GM21717 (cell line): ENCODE results near the gene TBC1D20.
"Not testable (repeated sequence)": the region's sequence is repeated elsewhere in the genome, so short reads cannot be mapped to it uniquely, and the experiment has no call there.

Experiments
- ATAC-seq: cut with Tn5 transposase; IDR thresholded peaks from one replicate; pipeline ENCODE4 v1.9.1; 2021; ENCODE audit warnings: mild to moderate bottlenecking, moderate library complexity; ENCODE audit not compliant: unreplicated experiment

The TBC1D20 gene

DNA sequence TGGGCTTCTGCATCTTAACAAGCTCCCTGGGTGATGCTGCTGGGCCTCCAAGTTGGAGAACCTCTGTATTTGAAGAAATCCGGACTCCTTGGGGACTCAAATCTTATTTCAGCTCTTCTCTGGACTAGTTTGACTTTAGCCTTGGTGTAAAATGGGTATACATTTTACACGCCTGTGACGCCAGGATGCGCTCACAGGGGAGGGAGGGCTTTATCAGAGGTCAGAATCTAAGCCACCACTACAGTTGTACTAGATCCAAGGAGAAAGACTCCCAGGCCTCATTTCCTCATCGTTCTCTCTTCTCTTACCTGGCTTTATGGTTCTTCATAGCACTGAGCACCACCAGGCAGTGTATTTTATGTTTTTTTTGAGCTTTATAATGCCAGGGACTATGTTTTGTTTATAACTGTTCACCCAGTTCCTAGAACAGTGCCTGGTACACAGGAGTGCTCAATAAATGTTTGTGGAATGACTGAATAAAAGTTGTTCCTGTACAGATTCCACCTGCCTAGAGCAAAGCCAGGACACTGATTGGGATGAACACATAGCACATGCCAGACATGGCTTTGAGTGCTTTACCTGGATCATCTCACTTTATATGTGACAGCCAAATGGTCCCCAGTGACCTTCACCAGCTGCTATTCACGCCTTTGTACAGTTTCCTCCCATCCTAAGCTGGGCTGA is 59.3 kb downstream of the TBC1D20 start:
- ATAC-seq: no peak

DNA sequence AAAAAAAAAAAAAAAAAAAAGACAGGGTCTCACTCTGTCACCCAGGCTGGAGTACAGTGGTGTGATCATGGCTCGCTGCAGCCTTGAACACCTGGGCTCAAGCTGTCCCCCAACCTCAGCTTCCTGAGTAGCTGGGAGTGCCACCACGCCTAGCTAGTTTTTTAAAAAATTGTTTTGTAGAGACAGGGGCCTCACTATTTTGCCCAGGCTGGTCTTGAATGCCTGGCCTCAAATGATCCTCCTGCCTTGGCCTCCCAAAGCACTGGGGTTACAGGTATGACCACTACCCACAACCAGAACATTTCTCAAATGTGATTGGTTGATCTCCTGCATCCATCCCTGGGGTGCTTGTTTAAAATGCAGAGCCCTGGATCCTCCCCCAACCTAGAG is 59.8 kb downstream of the TBC1D20 start:
- ATAC-seq: no peak

DNA sequence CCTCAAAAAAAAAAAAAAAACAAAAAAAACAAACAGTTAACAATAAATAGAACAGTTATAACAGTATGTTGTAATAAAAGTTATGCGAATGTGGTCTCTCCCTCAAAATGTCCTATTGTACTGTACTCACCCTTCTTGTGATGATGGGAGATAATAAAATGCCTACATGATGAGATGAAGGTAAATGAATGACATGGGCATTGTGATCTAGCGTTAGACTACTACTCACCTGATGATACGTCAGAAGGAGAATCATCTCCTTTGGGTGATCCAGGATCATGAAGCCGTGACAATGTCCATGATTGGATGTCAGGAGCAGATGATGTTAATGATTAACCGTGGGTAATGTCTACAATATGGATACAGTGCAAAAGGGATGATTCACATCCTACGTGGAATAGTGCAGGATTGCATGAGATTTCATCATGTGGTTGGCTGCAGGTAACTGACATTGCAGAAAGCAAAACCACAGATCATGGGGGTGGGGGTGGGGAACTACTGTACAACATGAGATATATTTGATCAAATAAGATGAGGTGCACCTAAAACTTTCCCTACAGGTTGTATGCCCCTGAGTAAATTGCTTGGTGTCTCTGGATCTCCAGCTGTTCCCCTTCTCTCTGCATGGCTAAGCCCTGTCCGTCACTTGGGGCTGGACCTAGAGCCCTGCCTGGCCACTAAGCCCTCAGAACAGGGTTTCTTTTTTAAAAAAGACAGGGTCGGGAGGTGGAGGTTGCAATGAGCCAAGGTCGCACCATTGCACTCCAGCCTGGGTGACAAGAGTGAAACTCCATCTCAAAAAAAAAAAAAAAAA is 60.4 kb downstream of the TBC1D20 start:
- no peak for ATAC-seq

DNA sequence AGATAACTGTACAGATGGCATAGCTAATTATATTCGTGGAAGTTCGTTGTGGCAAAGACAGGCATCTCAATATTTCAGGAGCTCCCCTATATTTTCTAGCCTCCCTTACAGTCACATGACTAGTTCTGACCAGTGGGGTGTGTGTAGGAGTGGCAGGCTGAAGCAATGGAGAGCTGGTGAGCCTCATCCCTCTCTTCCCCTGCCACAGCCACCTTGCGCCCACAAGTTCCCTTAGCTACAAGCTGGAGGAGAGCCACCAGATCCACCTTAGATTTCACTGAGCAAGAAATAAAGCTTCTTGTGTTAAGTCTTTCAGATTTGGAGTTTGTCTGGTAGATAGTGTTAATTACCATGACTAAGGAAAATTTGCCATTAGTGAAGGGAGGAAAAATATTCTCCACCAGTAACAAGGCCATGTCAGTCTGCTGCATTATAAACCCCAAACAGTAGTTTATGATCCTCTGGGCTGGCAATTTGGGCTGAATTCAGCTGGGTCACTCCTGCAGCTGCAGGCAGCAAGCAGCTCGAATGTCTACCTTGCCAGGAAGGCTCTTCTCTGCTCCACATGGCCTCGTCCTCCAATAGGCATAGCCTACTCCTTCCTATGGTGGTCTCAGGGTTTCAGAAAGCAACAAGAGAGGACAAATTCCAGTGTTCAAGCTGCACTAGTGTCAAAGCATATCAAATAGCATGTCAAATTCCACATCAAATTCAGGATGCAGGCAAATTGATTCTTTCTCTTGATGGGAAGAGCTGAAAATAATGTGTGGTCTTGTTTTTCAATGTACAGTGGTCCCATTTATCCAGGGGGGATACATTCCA is 61.7 kb downstream of the TBC1D20 start:
- no peak for ATAC-seq

DNA sequence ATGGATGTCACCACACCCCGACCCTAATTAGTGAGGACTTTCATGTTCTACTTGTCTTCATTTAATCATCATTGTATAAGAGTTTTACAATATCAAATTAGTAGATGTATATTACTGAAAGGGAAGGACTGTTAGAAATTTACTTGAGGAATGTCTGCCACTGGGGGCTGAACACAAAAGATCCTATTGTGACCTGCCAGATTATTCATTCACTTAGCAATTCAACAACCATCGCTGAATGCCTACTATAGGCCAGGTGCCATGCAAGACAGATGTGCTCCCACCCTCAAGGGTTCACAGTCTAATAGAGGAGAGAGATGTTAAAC is 62.2 kb downstream of the TBC1D20 start:
- ATAC-seq: no peak

DNA sequence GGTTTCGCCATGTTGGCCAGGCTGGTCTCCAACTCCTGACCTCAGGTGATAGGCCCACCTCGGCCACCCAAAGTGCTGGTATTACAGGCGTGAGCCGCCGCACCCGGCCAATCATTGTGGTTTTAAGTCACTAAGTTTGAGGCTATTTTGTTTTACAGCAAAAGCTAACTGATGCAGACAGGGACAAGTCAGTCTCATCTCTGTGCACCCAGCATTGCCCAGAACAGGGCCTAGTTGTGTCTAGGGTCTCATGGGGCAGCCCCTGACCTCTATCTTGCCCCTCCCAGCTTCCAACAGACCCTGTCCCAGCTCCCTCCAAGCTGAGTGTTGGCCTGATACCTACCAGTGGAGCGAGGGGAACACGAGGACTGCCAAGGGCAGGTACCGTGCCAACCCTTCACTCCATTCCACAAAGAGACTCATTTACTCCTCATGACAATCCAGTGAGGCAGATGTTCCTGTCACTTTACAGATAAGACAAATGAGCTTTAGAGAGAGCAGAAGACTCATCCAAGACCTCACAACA is 63.1 kb downstream of the TBC1D20 start:
- ATAC-seq: no peak

DNA sequence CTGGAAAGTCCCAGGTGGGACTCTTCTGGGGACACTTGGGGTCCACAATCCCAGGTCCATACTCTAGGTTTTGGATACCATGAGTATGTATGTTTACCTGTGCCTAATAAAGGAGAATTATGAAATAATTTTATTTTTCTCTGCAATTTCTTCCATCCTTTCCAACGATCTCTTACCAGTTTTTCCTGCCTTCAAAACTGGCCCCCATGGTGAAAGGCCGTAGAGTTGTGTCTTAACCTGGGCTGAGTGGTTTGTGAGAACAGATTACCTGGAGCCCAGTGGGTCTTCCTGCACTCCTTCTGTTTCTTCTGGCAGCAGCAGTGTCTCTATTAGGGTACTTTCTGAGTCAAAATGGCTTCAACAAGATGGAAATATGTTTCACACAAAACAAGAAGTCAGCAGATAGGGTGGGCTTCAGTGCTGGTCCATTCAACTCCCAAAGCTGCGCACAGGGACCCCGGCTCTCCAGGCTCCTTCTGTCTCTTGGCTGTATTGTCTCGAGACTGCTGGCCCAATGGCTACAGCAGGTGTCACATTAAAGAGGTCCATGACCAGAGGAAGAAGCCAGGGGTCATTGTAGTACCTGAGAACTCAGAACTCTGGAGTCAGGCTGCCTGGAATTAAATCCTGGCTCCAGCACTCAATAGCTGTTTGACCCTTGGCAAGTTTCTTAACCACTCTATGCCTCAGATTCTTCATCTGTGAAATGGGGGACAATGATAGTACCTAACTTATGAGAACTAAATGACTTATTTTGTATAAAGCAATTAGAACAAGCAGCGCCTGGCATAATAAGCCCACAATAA is 64.7 kb downstream of the TBC1D20 start:
- no peak for ATAC-seq

DNA sequence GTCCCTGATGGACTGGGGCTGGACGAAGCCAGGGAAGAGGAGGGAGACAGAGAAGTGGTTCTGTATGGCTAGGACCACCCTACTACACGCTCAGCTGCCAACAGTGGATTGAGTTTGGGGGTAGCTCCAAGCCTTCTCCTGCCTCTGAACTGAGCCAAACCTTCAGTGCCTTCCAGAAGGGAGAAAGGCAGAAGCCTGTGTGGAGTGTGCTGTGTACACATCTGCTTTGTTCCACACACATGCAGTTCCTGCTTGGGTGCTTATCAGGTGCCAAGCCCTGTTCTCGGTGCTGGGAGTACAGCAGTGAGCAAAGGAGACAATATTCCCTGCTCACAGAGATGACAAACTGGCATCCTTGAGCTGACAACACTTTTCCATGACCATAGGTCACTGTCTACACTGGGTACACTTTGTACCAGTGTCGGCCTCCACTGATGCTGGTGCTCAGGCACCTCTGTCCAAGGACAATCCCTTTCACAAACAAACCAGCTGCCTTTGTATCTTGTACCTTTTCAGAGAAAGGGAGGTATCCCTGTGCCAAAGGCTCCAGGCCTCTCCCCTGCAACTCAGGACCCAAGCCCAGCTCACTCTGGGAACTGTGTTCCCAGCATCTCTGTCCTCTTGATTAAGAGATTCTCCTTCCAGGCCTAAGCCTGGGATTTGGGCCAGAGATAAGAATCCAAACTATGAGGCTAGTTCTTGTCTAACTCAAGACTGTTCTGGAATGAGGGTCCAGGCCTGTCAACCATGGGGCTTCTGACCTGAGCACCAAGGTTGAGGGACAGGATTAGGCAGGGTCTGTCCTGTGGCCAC is 65.5 kb downstream of the TBC1D20 start:
- ATAC-seq: no peak

DNA sequence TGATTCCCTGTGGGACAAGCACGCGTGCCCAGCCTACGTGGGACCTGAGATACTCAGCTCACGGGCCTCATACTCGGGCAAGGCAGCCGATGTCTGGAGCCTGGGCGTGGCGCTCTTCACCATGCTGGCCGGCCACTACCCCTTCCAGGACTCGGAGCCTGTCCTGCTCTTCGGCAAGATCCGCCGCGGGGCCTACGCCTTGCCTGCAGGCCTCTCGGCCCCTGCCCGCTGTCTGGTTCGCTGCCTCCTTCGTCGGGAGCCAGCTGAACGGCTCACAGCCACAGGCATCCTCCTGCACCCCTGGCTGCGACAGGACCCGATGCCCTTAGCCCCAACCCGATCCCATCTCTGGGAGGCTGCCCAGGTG is 66.1 kb downstream of the TBC1D20 start:
- ATAC-seq: no peak

DNA sequence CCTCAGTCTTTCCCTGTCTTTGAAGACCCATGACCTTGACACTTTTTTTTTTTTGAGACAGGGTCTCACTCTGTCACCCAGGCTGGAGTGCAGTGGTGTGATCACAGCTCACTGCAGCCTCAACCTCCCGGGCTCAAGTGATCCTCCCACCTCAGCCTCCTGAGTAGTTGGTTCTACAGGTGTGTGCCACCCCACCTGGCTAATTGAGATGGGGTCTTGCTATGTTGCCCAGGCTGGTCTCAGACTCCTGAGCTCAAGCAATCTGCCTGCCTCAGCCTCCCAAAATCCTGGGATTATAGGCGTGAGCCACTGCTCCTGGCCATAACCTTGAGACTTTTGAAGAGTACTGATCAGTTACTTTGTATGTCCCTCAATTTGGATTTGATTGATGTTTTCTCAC is 69.0 kb downstream of the TBC1D20 start:
- not testable (repeated sequence) for ATAC-seq

DNA sequence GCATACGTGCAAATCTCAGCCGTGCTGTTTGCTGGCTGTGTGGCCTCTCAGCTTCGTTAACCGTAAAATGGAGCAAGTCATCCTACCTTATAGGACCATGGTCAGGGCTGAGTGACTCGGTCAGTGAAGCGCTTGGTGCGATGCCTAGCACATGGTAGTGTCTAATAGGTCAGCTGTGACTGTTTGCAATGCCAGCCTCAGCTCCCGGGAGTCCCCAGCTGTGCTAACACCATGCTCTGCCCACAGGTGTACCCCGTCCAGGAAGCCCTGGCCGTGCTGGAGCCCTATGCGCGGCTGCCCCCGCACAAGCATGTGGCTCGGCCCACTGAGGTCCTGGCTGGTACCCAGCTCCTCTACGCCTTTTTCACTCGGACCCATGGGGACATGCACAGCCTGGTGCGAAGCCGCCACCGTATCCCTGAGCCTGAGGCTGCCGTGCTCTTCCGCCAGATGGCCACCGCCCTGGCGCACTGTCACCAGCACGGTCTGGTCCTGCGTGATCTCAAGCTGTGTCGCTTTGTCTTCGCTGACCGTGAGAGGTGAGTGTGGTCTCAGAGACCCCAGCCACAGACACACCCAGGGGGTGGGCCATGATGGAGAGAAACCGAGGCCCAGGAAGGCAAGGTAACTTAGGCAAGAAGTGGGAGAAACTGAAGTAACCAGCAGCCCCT is 71.2 kb downstream of the TBC1D20 start:
- ATAC-seq: no peak

DNA sequence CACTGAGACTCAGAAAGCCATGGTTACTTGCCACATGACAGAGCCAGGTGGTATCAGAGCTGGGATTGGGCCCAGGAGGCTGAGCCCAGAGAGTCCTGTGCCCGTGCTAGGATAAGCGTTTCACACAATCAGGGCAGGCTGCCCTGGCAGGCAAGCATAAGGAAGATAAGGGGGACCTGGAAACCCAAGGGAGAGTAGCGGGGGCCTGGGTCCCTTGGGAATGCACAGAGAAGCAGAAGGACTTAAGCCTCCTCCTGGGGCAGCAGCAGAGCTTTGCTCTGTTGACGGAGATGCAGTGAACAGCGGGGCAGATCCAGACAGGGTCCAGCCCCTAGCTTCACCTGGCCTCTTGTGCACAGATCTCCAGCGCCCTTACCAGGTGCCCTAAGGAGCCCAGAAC is 73.1 kb downstream of the TBC1D20 start:
- no peak for ATAC-seq

DNA sequence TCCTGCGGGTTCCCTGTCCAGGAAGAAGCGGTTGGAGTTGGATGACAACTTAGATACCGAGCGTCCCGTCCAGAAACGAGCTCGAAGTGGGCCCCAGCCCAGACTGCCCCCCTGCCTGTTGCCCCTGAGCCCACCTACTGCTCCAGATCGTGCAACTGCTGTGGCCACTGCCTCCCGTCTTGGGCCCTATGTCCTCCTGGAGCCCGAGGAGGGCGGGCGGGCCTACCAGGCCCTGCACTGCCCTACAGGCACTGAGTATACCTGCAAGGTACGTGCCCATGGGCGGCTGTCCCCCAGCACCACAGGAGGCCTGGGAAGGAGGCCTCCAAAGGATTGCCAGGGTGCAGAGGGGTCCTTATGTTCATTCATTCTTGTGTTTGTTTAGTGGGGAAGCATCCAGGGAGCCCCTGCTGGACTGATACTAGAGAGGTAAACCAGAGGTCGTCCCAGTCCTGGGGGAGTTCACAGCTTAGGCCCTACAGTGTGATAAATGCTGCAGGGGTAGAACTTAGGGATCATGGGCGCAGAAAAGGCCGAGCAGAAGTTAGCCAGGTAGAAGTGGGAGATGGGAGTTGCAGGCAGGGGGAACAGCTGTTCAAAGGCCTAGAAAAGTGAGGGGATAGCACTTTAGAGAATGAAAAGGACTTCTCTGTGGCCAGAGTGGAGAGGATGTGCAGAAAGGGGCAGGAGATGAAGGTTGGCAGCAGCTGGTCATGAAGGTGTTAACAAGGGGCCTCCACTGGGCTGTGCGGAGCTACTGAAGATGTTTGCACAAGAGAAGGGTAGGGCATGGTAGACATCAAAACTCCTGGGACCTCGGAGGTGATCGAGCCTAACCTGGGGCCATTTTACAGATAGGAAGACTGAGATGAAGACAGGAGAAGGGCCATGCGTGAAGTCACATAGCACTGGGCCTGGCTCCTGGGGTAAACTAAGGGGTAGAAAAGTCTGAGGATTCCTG is 74.0 kb downstream of the TBC1D20 start:
- no peak for ATAC-seq

DNA sequence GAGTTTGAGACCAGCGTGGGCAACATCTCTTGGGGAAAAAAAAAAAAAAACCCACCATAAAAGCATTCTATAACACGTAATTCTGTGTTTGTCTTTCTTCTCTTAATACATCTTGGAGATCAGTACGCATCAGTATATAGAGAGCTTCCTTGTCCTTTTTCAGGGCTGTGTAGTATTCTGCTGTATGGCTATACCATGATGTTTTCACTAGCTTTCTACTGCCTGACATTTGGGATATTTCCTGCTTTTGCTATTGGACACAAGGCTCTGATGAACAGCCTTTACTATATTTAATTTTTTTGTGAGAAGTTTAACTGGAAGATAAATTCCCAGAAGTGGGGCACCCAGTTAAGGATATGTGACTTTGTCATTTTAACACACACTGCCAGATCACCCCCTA is 74.8 kb downstream of the TBC1D20 start:
- no peak for ATAC-seq

DNA sequence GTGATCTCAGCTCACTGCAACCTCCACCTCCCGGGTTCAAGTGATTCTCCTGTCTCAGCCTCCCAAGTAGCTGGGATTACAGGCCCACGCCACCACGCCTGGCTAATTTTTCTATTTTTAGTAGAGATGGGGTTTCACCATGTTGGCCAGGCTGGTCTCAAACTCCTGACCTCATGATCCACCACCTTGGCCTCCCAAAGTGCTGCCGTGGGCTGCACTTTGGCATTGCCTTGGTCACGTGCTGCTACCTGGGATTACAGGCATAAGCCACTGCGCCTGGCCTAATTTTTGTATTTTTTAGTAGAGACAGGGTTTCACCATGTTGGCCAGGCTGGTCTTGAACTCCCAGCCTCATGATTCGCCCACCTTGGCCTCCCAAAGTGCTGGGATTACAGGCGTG is 75.7 kb downstream of the TBC1D20 start:
- not testable (repeated sequence) for ATAC-seq
